PC-3 (cell line): ENCODE data around the gene ANKRD53. TPM values are rescaled to one million over a fixed set of nuclear protein-coding genes. Genes with fewer than 3 reads are reported as not detected.
A peak's percentile ranks its signal among the peaks of the same experiment; 100 is the strongest.
"Not testable (repeated sequence)": the region's sequence is repeated elsewhere in the genome, so short reads cannot be mapped to it uniquely, and the experiment has no call there.

Source experiments
- ATAC-seq: fragments of 200-7000 bp; cut with Tn5 transposase; 2 replicates; pipeline ENCODE4 v1.9.1; 2020; ENCODE audit warnings: mild to moderate bottlenecking, moderate library complexity
- BruUV-seq: library from RNA; stranded (reverse); fragments of 400-500 nt; replicated peaks from 2 replicates; lab custom pipeline; 2021; lab: Mats Ljungman, UMichigan
- CTCF ChIA-PET: fragments of 300-600 bp; sonication (Branson Sonifier 250); formaldehyde crosslinking; loops from one replicate; lab custom pipeline; 2022; ENCODE audit warnings: antibody characterized with exemption; lab: Charles Lee
- POLR2A ChIA-PET: fragments of 300-600 bp; sonication (Branson Sonifier 250); formaldehyde crosslinking; loops from one replicate; lab custom pipeline; 2022; ENCODE audit warnings: antibody characterized with exemption; ENCODE audit not compliant: unreplicated experiment; lab: Charles Lee
- DNase-seq: peaks from one replicate; pipeline ENCODE4 v3.0.0-alpha.2; 2015
- H2AFZ ChIP-seq: fragments of 300-600 bp; sonication (generic); 2 replicates; pipeline ENCODE4 v1.6.0; 2016; ENCODE audit warnings: antibody characterized with exemption, low read length
- H3F3A ChIP-seq: fragments of 300-600 bp; sonication (generic); one replicate; pipeline ENCODE4 v1.6.0; 2017; ENCODE audit warnings: antibody characterized with exemption, low read length, control low read depth, mild to moderate bottlenecking; ENCODE audit not compliant: unreplicated experiment
- H3K27ac ChIP-seq: fragments of 300-600 bp; sonication (generic); 2 replicates; pipeline ENCODE4 v1.5.1; 2016; ENCODE audit warnings: mild to moderate bottlenecking, low read length
- H3K27me3 ChIP-seq: fragments of 300-600 bp; sonication (generic); 2 replicates; pipeline ENCODE4 v1.6.1; 2016; ENCODE audit warnings: low read length, mixed read lengths
- H3K36me3 ChIP-seq: fragments of 300-600 bp; sonication (generic); 2 replicates; pipeline ENCODE4 v1.6.1; 2016; ENCODE audit warnings: low read depth, mixed run types, low read length, mixed read lengths
- H3K4me1 ChIP-seq: fragments of 300-600 bp; sonication (generic); 2 replicates; pipeline ENCODE4 v1.5.1; 2016; ENCODE audit warnings: low read length; ENCODE audit not compliant: insufficient read depth
- H3K4me2 ChIP-seq: fragments of 300-600 bp; sonication (generic); 2 replicates; pipeline ENCODE4 v1.6.0; 2016; ENCODE audit warnings: low read length
- H3K4me3 ChIP-seq: fragments of 300-600 bp; sonication (generic); 2 replicates; pipeline ENCODE4 v1.5.1; 2016; ENCODE audit warnings: mild to moderate bottlenecking, low read length, mixed read lengths
- H3K79me2 ChIP-seq: fragments of 300-600 bp; sonication (generic); 2 replicates; pipeline ENCODE4 v1.6.1; 2017; ENCODE audit warnings: low read length, mixed read lengths
- H3K9ac ChIP-seq: fragments of 300-600 bp; sonication (generic); 2 replicates; pipeline ENCODE4 v1.6.0; 2016; ENCODE audit warnings: mild to moderate bottlenecking, low read length
- H3K9me2 ChIP-seq: fragments of 300-600 bp; sonication (generic); replicated peaks from 2 replicates; pipeline ENCODE4 v1.6.1; 2016; ENCODE audit warnings: mixed run types, low read length, mixed read lengths
- H3K9me3 ChIP-seq: fragments of 300-600 bp; sonication (generic); 2 replicates; pipeline ENCODE4 v1.6.1; 2016; ENCODE audit warnings: low read length, mixed read lengths
- H4K20me1 ChIP-seq: fragments of 300-600 bp; sonication (generic); 2 replicates; pipeline ENCODE4 v1.6.1; 2016; ENCODE audit warnings: low read length, mixed read lengths
- intact Hi-C: fragments of 100-400 bp; cut with micrococcal nuclease; formaldehyde crosslinking; loops from 2 replicates; pipeline ENCODE4 v1.9.0; 2023
- total RNA-seq: library from RNA; depleted of rRNA; stranded (reverse); fragments of >200 nt; gene quantifications from 2 replicates; pipeline ENCODE4 v1.2.3, GENCODE V29; 2014; rRNA removed
- TF ChIP-seq, protein P1 (sequence below): fragments of 300-600 bp; sonication (generic); conservative IDR thresholded peaks from 2 replicates; pipeline ENCODE4 v1.5.1; 2017; ENCODE audit warnings: antibody characterized with exemption, low read depth, mild to moderate bottlenecking, low read length

Gene ANKRD53
- total RNA-seq, 1 experiment from 2014 or later = not detected

DNA sequence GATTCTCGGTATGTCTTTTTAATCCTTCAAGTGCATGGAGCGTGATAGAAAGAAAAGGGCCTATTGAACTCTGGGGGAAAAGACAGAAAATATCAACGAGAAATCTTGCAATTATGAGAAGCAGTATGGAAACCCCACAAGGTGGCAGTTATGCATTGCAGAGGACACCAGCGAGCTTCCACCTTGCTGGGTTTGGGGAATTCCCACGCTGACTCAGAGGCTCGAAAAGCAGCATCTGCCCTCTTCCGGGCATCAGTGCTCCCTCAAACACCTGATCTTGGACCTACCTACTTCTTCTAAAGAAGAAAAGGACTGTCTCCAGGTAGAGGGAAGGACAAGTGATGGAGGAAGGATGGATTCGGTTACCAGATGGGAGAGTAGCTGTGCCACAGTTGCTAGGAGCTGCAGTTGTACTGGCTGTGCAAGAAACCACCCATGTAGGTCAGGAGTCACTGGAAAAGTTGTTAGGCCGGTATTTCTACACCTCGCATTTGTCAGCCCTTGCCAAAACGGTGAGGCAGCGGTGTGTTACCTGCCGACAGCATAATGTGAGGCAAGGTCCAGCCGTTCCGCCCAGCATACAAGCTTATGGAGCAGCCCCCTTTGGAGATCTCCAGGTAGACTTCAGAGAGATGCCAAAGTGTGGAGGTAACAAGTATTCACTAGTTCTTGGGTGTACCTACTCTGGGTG lies 45.3 kb downstream of the ANKRD53 start:
- H3F3A ChIP-seq, intact Hi-C loops, H3K9me2 ChIP-seq, H3K79me2 ChIP-seq, BruUV-seq, H3K36me3 ChIP-seq, ATAC-seq, H3K9me3 ChIP-seq, H3K27me3 ChIP-seq, H4K20me1 ChIP-seq: not testable (repeated sequence)
- Histone ChIP-seq H3K4me2 (peak overlapping the region; percentile 82), H3K9ac (0 out of 2 replicates have a peak overlapping the region, but pooled peaks have one; percentile 21), H3K4me1 (peaks cover 13% of the 10 kb centered on the region), H3K4me3 (peak overlapping the region; percentile 64), H2AFZ (peak overlapping the region; percentile 71), H3K27ac (peak overlapping the region; percentile 66)
- CTCF ChIA-PET = interaction anchor here (1.0 kb wide), 1 partner anchor 47 kb away, joined by 3 read pairs; no protein-coding TSS in a partner anchor
- TF ChIP-seq, protein P1, sequence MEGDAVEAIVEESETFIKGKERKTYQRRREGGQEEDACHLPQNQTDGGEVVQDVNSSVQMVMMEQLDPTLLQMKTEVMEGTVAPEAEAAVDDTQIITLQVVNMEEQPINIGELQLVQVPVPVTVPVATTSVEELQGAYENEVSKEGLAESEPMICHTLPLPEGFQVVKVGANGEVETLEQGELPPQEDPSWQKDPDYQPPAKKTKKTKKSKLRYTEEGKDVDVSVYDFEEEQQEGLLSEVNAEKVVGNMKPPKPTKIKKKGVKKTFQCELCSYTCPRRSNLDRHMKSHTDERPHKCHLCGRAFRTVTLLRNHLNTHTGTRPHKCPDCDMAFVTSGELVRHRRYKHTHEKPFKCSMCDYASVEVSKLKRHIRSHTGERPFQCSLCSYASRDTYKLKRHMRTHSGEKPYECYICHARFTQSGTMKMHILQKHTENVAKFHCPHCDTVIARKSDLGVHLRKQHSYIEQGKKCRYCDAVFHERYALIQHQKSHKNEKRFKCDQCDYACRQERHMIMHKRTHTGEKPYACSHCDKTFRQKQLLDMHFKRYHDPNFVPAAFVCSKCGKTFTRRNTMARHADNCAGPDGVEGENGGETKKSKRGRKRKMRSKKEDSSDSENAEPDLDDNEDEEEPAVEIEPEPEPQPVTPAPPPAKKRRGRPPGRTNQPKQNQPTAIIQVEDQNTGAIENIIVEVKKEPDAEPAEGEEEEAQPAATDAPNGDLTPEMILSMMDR = peak; percentile 59
- DNase-seq = peak; percentile 85
- POLR2A ChIA-PET = interaction anchor here (0.6 kb wide), 1 partner anchor 418 kb away, joined by 3 read pairs; no protein-coding TSS in a partner anchor

Other genes starting within 250 kb of the ANKRD53 start
- 4.4 and 16.0 TPM in 2 replicates for gene ADD2, start 210.4 kb upstream of the ANKRD53 start, total RNA-seq
- gene FIGLA, start 188.0 kb upstream of the ANKRD53 start, total RNA-seq = not detected in 2 replicates
- not detected in 2 replicates for gene CLEC4F, start 158.0 kb upstream of the ANKRD53 start, total RNA-seq
- not detected in 2 replicates for gene CD207, start 142.8 kb upstream of the ANKRD53 start, total RNA-seq
- gene VAX2, start 78.1 kb upstream of the ANKRD53 start, total RNA-seq = 0.23 TPM in 1 of 2 replicates, not detected in the other
- gene ATP6V1B1, start 42.7 kb upstream of the ANKRD53 start, total RNA-seq = not detected in 2 replicates
- 51.8 and 54.2 TPM in 2 replicates for gene TEX261, start 16.2 kb downstream of the ANKRD53 start, total RNA-seq
- 55.5 and 70.5 TPM in 2 replicates for gene NAGK, start 90.0 kb downstream of the ANKRD53 start, total RNA-seq
- 10.9 and 15.3 TPM in 2 replicates for gene MCEE, start 151.6 kb downstream of the ANKRD53 start, total RNA-seq
- 26.4 and 28.0 TPM in 2 replicates for gene MPHOSPH10, start 152.0 kb downstream of the ANKRD53 start, total RNA-seq
- gene PAIP2B, start 248.5 kb downstream of the ANKRD53 start, total RNA-seq = 3.8 and 4.0 TPM in 2 replicates